GM23338 (cell line): ENCODE results near the gene NPAP1.
A peak's percentile ranks its signal among the peaks of the same experiment; 100 is the strongest.

Experiments used
- EZH2 ChIP-seq: fragments of 200-600 bp; sonication (generic); IDR thresholded peaks from one replicate; pipeline ENCODE4 v1.8.0; 2017; ENCODE audit warnings: antibody characterized with exemption, mild to moderate bottlenecking, low read depth; ENCODE audit not compliant: unreplicated experiment
- EZH2phosphoT487 ChIP-seq: fragments of 200-600 bp; sonication (generic); IDR thresholded peaks from one replicate; pipeline ENCODE4 v1.8.1; 2018; ENCODE audit warnings: antibody characterized with exemption; ENCODE audit not compliant: unreplicated experiment
- NANOG ChIP-seq: IDR thresholded peaks from 2 replicates; pipeline ENCODE4 v1.6.1; 2016; ENCODE audit warnings: antibody characterized with exemption, borderline replicate concordance
- POLR2AphosphoS5 ChIP-seq: IDR thresholded peaks from 2 replicates; pipeline ENCODE4 v1.6.1; 2016; ENCODE audit warnings: antibody characterized with exemption, low read depth
- TF ChIP-seq, protein P1 (sequence below), 2 experiments: fragments of 200-600 bp in 1 of 2; sonication (generic) in 1 of 2; conservative IDR thresholded peaks; 2 replicates each; pipeline versions ENCODE4 v1.5.1 to v1.6.1; 2016 to 2017; ENCODE audit warnings: antibody characterized with exemption in 2 of 2, low read depth in 2 of 2, mild to moderate bottlenecking in 2 of 2, moderate library complexity in 1 of 2
- TF ChIP-seq, protein P2 (sequence below): IDR thresholded peaks from one replicate; pipeline ENCODE4 v1.6.1; 2018; ENCODE audit warnings: antibody characterized with exemption; ENCODE audit not compliant: unreplicated experiment
- TF ChIP-seq, protein P3 (sequence below): IDR thresholded peaks from 2 replicates; pipeline ENCODE4 v1.6.1; 2016; ENCODE audit warnings: antibody characterized with exemption

DNA sequence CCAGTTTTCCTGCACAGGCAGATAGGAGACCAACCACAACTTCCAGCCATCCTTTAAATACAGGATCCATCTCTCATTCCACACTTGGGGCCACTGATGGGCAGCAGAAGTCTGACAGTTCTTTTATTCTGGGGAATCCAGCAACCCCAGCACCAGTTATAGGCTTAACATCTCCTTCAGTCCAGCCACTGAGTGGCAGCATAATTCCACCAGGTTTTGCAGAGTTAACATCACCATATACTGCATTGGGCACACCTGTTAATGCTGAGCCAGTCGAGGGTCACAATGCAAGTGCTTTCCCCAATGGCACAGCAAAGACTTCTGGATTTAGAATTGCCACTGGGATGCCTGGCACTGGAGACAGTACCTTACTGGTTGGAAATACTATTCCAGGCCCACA lies 2.9 kb downstream of the NPAP1 start:
- TF ChIP-seq EZH2 (no peak), POLR2AphosphoS5 (no peak), EZH2phosphoT487 (no peak), NANOG (no peak)
- TF ChIP-seq, protein P1, sequence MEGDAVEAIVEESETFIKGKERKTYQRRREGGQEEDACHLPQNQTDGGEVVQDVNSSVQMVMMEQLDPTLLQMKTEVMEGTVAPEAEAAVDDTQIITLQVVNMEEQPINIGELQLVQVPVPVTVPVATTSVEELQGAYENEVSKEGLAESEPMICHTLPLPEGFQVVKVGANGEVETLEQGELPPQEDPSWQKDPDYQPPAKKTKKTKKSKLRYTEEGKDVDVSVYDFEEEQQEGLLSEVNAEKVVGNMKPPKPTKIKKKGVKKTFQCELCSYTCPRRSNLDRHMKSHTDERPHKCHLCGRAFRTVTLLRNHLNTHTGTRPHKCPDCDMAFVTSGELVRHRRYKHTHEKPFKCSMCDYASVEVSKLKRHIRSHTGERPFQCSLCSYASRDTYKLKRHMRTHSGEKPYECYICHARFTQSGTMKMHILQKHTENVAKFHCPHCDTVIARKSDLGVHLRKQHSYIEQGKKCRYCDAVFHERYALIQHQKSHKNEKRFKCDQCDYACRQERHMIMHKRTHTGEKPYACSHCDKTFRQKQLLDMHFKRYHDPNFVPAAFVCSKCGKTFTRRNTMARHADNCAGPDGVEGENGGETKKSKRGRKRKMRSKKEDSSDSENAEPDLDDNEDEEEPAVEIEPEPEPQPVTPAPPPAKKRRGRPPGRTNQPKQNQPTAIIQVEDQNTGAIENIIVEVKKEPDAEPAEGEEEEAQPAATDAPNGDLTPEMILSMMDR (conservative IDR thresholded peaks at IDR 0.05; ENCODE audit: low read depth in 2 of 2), result peak; percentile 43 to 63
- TF ChIP-seq, protein P2, sequence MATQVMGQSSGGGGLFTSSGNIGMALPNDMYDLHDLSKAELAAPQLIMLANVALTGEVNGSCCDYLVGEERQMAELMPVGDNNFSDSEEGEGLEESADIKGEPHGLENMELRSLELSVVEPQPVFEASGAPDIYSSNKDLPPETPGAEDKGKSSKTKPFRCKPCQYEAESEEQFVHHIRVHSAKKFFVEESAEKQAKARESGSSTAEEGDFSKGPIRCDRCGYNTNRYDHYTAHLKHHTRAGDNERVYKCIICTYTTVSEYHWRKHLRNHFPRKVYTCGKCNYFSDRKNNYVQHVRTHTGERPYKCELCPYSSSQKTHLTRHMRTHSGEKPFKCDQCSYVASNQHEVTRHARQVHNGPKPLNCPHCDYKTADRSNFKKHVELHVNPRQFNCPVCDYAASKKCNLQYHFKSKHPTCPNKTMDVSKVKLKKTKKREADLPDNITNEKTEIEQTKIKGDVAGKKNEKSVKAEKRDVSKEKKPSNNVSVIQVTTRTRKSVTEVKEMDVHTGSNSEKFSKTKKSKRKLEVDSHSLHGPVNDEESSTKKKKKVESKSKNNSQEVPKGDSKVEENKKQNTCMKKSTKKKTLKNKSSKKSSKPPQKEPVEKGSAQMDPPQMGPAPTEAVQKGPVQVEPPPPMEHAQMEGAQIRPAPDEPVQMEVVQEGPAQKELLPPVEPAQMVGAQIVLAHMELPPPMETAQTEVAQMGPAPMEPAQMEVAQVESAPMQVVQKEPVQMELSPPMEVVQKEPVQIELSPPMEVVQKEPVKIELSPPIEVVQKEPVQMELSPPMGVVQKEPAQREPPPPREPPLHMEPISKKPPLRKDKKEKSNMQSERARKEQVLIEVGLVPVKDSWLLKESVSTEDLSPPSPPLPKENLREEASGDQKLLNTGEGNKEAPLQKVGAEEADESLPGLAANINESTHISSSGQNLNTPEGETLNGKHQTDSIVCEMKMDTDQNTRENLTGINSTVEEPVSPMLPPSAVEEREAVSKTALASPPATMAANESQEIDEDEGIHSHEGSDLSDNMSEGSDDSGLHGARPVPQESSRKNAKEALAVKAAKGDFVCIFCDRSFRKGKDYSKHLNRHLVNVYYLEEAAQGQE, result no peak
- TF ChIP-seq, protein P3, sequence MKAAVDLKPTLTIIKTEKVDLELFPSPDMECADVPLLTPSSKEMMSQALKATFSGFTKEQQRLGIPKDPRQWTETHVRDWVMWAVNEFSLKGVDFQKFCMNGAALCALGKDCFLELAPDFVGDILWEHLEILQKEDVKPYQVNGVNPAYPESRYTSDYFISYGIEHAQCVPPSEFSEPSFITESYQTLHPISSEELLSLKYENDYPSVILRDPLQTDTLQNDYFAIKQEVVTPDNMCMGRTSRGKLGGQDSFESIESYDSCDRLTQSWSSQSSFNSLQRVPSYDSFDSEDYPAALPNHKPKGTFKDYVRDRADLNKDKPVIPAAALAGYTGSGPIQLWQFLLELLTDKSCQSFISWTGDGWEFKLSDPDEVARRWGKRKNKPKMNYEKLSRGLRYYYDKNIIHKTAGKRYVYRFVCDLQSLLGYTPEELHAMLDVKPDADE, result no peak
